ENCODE results near the gene CNKSR1.

Gene CNKSR1

DNA sequence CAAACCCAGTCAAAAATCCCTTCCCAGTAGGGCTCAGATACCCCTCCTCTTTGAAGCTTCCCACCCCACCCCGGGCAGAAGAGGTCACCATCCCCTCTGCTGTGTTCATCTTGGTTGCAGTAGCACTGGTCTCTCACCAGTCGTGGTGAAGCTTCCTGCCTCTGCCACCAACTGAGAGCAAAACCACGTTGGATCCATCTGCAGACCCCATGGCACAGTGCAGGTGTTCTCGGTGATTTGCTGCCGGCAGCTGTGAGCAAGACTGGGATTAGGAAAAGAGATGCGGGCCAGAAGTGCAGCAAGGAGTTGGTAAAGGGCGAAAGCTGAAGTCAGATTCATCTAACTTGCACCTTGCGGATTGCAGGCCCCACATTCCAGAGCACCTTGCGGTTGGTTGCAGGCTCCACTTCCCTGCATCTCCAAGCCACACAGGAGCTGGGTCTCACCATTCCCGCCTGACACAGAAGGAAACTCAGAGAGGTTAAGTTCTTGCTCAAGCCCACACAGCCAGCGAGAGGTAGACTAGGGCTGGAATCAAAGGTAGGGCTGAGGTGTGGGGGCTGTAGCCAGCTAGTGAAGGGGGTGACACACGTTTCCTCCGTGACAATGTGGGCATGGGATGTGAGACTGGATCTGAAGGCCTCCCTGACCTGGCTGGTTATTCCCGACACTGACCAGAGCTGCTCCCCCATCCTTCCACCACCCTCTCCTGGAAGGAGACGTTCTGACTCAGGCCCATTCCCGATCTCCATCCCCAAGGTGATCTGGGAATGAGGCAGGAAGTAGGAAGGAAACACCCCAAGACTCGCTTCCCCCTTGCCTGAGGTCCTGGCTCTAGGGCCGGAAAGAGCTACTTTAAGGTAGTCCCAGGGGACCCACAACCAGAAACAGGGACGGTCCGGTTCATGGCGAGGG is 21.7 kb upstream of the CNKSR1 start:
- TF ChIP-seq GATA2 (IDR thresholded peaks at IDR 0.05; ENCODE audit: low read depth, low read length) (no peak), GATA3 (IDR thresholded peaks at IDR 0.05; ENCODE audit: low read depth, low read length) (no peak)

DNA sequence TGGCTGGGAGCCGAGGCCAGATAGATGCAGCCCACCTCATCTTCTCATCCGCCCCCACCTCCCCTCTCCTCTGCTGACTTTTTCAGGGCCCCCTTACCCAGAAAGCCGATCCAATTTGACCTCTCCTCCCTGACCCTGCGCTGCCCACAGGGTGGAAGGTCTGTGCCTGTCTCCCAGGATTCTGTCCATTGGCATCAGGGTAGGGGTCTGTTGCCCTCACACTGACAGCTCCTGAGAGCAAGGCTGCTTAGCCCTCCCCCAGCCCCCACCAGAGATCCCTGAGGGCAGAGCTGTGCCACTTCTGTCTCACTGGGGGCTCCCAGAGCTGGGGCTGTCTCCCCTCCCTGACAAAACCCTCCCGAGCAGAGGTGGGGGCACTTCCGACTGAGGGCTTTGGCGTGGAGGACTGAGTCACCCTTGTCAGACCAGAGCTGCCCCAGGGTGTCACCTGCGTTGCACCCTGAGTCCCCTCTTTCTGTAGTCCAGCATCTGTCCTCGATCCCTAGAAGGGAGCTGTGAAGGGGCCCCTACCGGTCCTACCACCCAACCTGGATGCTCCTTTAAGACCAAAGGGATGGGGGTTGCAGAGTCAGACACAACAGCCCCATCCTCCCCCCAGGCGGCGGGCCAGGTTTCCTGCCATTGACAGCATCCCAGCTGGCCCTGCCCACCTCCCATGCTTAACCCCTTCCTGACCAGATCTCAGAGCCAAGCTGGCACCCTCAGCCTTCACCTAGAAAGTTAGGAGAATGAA is 20.8 kb upstream of the CNKSR1 start:
- no peak for TF ChIP-seq GATA2 (IDR thresholded peaks at IDR 0.05; ENCODE audit: low read depth, low read length)
- TF ChIP-seq GATA3 (IDR thresholded peaks at IDR 0.05; ENCODE audit: low read depth, low read length), result no peak

DNA sequence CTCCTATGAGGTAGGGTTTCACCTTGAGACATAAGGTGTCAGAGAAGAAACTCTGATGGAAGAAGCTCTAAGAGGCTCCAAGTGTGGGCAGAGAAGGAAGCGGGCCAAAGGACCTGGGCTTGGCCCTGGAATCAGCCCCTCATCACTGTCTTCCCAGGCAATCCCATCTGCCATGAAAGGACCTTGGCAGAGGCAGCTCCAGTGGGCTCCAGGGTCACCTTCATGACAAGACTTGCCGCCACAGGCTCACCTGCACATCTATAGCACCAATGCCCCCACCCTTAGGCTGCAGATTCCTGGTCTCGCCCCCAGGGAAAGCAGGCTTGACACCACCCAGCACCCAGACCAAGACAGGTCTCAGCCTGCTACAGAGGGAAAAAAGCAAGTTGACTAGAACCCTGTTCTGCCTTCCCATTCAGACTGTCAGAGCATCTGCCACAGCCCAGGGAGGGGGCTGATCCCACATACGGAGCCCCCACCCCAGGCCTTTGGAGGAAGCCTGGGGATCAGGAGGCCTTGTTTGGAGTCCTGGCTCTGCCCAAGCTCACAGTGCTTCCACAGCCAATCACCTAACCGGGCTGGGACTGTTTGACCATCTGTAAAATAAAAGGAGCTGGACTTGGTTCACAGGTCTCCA is 18.9 kb upstream of the CNKSR1 start:
- no peak for TF ChIP-seq GATA3 (IDR thresholded peaks at IDR 0.05; ENCODE audit: low read depth, low read length)
- no peak for TF ChIP-seq GATA2 (IDR thresholded peaks at IDR 0.05; ENCODE audit: low read depth, low read length)

DNA sequence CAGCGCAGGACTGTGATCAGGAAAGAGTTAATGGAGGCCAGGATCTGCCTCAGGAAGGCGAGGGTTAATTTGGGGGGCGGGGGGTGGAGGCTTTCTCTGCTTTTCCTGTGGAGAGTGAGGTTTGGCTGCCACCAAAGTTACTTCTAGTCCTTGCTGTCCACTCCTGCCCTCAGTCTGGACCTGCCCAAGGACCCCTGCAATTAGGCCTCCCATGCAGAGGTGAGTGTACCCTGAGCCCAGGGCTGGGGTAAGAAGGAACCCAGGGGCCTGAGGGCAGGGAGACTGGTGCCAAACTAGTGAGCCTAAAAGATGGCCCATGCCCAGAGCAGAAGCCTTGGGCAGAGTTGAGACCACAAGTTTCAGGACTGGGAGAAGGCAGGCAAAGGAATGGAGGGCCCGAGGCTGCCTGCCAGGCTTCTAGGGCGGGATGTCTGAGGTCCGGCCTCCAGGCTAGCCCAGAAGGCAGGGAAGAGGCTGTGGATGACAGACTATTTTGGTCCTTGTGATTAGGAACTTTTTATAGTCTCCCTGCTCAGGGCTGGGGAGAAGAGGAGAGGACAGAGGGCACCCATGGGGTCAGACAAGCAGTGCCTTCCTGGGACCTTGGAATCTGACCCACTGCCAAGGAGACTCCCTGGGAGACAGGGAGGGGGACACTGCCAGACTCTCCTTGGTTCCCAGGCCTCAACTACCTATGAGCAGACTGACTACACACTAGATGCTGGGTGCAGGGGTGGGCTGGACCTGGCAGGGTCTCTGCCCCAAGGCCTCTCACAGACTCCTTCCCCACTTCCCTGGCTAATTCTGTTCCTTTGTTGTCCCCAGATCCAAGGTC is 18.2 kb upstream of the CNKSR1 start, which contains the start of gene FAM110D:
FAM110D (plus strand) TSS at position 172 of the 835 bp plus-strand sequence. CDS start 2,213 bp downstream, outside the sequence.
- no peak for TF ChIP-seq GATA2 (IDR thresholded peaks at IDR 0.05; ENCODE audit: low read depth, low read length)
- TF ChIP-seq GATA3 (IDR thresholded peaks at IDR 0.05; ENCODE audit: low read depth, low read length), result no peak

DNA sequence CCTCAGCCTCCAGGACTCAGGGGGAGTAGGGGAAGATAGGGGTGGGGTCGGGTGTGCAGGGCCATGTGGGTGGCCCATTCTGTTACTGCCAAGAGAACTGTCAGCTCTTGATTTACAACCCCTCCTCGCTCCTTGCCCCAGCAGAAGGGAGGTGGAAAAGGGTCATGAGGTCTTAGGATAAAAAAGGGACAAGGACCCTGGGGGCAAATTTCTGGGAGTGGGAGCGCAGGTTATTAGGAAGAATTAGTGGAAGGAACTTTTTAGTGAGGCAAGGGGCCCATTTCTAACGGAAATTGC is 17.6 kb upstream of the CNKSR1 start:
- TF ChIP-seq GATA3 (IDR thresholded peaks at IDR 0.05; ENCODE audit: low read depth, low read length) (no peak), GATA2 (IDR thresholded peaks at IDR 0.05; ENCODE audit: low read depth, low read length) (no peak)

DNA sequence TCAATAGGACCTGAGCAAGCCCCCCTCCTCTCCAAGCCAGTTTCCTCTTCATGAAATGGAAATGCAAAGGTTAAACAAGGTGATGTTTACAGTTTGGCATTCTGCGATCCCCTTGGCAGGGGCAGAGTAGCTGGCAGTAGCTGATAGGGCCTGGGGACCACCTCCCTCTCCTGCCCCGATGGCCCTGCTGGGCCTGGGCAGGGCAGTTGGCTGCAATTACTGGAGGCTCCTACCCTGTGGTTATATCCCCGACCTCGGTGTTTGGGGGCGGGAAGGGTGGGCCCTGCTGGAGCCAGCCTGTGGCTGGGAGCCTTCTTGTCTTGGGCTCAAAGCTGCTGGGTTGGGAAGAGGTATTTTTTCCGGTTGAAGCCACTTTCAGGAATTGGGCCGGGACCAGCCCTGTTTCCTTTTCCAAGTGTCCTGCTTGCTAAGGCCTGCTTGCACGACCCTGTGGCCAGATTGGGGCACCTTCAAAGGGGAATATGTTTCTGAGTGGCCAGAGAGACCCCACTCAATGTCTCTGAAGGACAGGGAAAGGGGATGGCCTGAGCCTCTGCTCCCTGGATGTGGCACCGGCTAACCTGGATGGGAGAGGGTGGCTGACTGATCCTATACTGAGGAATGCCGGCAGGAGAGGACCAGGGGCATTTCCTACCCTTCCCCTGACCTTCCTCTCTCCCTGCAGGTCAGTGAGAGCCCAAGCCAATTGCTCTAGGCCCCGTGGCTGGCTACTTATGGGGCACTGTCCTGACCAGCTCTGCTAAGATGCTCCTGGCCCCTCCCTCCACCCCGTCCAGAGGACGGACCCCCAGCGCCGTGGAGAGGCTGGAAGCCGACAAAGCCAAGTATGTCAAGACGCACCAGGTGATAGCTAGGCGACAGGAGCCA is 16.5 kb upstream of the CNKSR1 start:
- TF ChIP-seq GATA3 (IDR thresholded peaks at IDR 0.05; ENCODE audit: low read depth, low read length) (no peak), GATA2 (IDR thresholded peaks at IDR 0.05; ENCODE audit: low read depth, low read length) (no peak)

DNA sequence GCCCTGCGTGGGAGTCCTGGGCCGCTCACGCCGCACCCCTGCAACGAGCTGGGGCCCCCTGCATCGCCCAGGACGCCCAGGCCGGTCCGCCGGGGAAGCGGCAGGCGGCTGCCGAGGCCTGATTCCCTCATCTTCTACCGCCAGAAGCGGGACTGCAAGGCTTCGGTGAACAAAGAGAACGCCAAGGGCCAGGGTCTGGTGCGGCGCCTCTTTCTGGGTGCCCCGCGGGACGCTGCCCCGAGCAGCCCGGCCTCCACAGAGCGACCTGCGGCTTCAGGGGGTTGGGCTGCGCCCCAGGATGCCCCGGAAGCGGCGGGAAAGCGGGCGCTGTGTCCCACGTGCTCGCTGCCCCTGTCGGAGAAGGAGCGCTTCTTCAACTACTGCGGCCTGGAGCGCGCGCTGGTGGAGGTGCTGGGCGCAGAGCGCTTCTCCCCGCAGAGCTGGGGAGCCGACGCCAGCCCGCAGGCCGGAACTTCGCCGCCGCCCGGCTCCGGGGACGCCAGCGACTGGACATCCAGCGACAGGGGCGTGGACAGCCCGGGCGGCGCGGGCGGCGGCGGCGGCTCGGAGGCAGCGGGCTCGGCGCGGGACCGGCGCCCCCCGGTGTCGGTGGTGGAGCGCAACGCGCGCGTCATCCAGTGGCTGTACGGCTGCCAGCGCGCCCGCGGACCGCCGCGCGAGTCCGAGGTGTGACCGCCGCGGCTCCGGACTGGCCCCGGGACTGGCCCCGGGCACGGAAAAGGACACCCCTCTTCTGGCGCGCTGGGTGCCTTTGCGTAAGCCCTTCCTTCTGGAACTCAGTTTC is 15.7 kb upstream of the CNKSR1 start:
- TF ChIP-seq GATA2 (IDR thresholded peaks at IDR 0.05; ENCODE audit: low read depth, low read length) (no peak), GATA3 (IDR thresholded peaks at IDR 0.05; ENCODE audit: low read depth, low read length) (no peak)

DNA sequence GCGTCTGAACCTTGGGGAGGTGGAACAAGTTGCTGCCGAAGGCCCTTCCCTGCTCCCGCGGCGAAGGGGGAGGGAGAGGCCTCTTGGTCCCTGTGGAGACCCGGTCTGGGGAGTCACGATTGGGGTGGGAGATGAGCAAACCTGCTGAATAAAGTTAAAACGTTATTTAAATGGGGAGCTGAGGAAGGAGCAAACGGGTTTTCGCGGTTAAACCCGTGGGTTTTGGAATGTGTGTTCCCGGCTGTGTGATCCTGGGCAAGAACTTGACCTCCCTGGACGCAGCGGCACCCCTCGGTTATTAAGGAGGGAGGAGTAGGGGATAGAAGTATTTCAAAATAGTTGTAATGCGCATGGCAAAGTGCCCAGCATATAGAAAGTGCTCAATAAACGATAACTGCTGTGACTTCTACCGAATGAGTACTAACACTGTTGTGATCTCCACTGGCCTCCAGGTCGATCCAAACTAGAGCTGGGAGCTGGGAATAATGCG is 15.0 kb upstream of the CNKSR1 start:
- TF ChIP-seq GATA3 (IDR thresholded peaks at IDR 0.05; ENCODE audit: low read depth, low read length), result no peak
- no peak for TF ChIP-seq GATA2 (IDR thresholded peaks at IDR 0.05; ENCODE audit: low read depth, low read length)

DNA sequence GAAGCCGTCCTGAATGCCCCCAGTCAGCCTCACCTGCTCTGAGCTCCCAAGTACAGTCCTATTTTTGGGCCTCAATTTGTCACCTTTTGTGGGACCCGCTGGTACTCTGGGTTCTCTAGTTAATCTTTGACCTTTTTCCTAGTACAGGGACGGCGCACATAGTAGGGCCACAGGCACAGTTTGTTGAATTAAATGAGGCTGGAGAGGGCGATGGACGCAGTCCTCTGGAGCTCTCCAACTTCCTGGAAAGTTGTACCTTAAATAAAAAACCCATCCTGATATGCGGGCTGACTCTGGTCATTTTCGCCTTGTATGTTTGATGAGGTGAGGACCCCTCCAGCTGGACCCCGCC is 13.6 kb upstream of the CNKSR1 start:
- no peak for TF ChIP-seq GATA3 (IDR thresholded peaks at IDR 0.05; ENCODE audit: low read depth, low read length)
- no peak for TF ChIP-seq GATA2 (IDR thresholded peaks at IDR 0.05; ENCODE audit: low read depth, low read length)

DNA sequence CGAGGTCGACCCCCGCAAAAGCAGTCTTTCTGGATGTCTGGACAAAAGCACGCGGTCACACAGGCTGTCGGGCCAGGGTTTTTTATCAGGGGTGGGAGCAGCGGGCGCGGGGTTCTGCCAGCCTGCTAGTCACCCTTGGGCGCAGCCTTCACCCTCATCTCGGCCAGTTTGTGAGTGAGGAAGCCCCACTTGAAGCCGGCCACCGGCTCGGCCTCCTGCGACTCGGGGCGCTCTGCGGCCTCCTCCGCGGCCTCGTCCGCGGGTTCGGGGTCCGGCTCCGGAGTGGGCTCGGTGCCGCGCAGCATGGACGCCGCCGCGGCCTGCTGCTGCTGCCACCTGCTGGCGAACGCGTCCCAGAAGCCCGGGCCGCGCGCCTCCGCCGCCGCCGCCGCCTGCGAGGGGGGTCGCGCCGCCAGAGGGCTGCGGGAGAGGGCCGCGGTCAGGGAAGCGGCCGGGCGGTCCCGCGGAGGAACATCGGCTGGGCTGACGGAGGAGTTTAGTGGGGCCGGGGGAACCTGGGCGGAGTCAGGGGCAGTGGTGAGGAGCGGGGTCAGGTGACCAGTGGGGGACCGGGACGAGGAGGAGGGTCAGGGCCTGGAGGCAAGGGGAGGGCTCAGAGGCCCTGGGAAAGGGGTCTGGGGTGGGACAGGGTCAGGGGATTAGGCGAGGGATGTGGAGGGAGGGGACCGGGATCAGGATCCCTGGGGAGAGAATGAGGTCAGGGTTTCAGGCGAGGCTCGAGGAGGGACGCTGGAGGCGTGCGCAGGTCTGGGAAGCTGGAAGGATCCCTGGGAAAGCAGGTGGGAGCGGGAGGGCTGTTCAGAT is 13.0 kb upstream of the CNKSR1 start:
- no peak for TF ChIP-seq GATA2 (IDR thresholded peaks at IDR 0.05; ENCODE audit: low read depth, low read length)
- no peak for TF ChIP-seq GATA3 (IDR thresholded peaks at IDR 0.05; ENCODE audit: low read depth, low read length)
